Breast epithelium (tissue), 4 donors: Measurements from ENCODE around the gene SLC2A4. TPM values are rescaled to one million over a fixed set of nuclear protein-coding genes. Genes with fewer than 3 reads are reported as not detected.

Experiments
- DNase-seq, 2 donors: peaks; one replicate each; pipeline ENCODE4 v3.0.0-alpha.2; 2019; ENCODE audit warnings: low spot score in 2 of 2
- H3K27ac ChIP-seq, 2 donors: fragments of 200-600 bp; sonication (generic) in 1 of 2; one replicate each; pipeline ENCODE4 v1.5.1; 2016 to 2019; ENCODE audit warnings: mild to moderate bottlenecking in 1 of 2
- H3K27me3 ChIP-seq, 2 donors: fragments of 200-600 bp; sonication (generic) in 1 of 2; one replicate each; pipeline versions ENCODE4 v1.5.1 to v1.6.0; 2017 to 2019; ENCODE audit warnings: control low read depth in 1 of 2, mild to moderate bottlenecking in 1 of 2
- H3K36me3 ChIP-seq: fragments of 200-600 bp; one replicate; pipeline ENCODE4 v1.5.1; 2019
- H3K4me1 ChIP-seq, 2 donors: fragments of 200-600 bp; sonication (generic); one replicate each; pipeline ENCODE4 v1.5.1; 2016 to 2019; ENCODE audit warnings: control low read depth in 1 of 2
- H3K4me3 ChIP-seq, 3 donors: fragments of 200-600 bp; sonication (generic); 1 replicate in 2 of 3; 2 replicates in 1 of 3; pipeline ENCODE4 v1.5.1; 2016 to 2019; ENCODE audit warnings: mild to moderate bottlenecking in 3 of 3, moderate library complexity in 2 of 3
- H3K9me3 ChIP-seq, 2 donors: fragments of 200-600 bp; sonication (generic) in 1 of 2; one replicate each; pipeline ENCODE4 v1.5.1; 2016 to 2019; ENCODE audit warnings: control low read depth in 1 of 2
- CTCF ChIP-seq, 3 donors: fragments of 450-650 bp; IDR thresholded peaks; one replicate each; pipeline ENCODE4 v1.5.1; 2016 to 2017; ENCODE audit warnings: antibody characterized with exemption in 3 of 3, mild to moderate bottlenecking in 3 of 3, moderate library complexity in 3 of 3
- POLR2A ChIP-seq: fragments of 450-650 bp; IDR thresholded peaks from one replicate; pipeline ENCODE4 v1.6.1; 2016; ENCODE audit warnings: antibody characterized with exemption, mild to moderate bottlenecking, moderate library complexity
- POLR2AphosphoS5 ChIP-seq, 3 donors: sonication (generic); formaldehyde crosslinking; IDR thresholded peaks; one replicate each; pipeline ENCODE4 v1.6.1; 2017; ENCODE audit warnings: antibody characterized with exemption in 3 of 3
- intact Hi-C: fragments of 100-400 bp; cut with DNase I; formaldehyde crosslinking; loops from one replicate; pipeline ENCODE4 v1.15.1; 2023; ENCODE audit warnings: low total_unique reads
- total RNA-seq, 3 donors: library from RNA; depleted of rRNA; stranded (reverse); fragments of >200 nt; gene quantifications; one replicate each; pipeline ENCODE4 v1.1.0, GENCODE V29; 2016

SLC2A4 gene
- total RNA-seq, 3 donors from 2014 or later, result 2.6 to 32.5 (median 3.5) TPM

GRCh38 chr17:7325031-7325528, 43.6 kb downstream of the SLC2A4 start:
- intact Hi-C loops, result no loop called here
- H3K4me3 ChIP-seq, result no peak overlapping the region
- no peaks in the 10 kb centered on the region for H3K27me3 ChIP-seq
- H3K9me3 ChIP-seq, result no peaks in the 10 kb centered on the region
- no peaks in the 10 kb centered on the region for H3K4me1 ChIP-seq
- TF ChIP-seq POLR2AphosphoS5 (IDR thresholded peaks at IDR 0.05) (no peak), POLR2A (no peak), CTCF (IDR thresholded peaks at IDR 0.05) (no peak)
- no peak overlapping the region for H3K27ac ChIP-seq
- no peak for DNase-seq
- no peaks in the 10 kb centered on the region for H3K36me3 ChIP-seq

GRCh38 chr17:7326186-7326585, 44.7 kb downstream of the SLC2A4 start:
- Histone ChIP-seq H3K27me3 (no peaks in the 10 kb centered on the region), H3K4me1 (no peaks in the 10 kb centered on the region), H3K36me3 (no peaks in the 10 kb centered on the region), H3K4me3 (no peak overlapping the region), H3K27ac (no peak overlapping the region), H3K9me3 (no peaks in the 10 kb centered on the region)
- TF ChIP-seq POLR2A (no peak), CTCF (IDR thresholded peaks at IDR 0.05) (no peak), POLR2AphosphoS5 (IDR thresholded peaks at IDR 0.05) (no peak)
- intact Hi-C loops, result no loop called here
- no peak for DNase-seq

GRCh38 chr17:7327056-7327455, 45.5 kb downstream of the SLC2A4 start:
- DNase-seq, result no peak
- Histone ChIP-seq H3K36me3 (no peaks in the 10 kb centered on the region), H3K27ac (no peak overlapping the region), H3K4me1 (no peaks in the 10 kb centered on the region), H3K9me3 (no peaks in the 10 kb centered on the region), H3K27me3 (no peaks in the 10 kb centered on the region), H3K4me3 (no peak overlapping the region)
- no peak for TF ChIP-seq POLR2AphosphoS5 (IDR thresholded peaks at IDR 0.05)
- no peak for TF ChIP-seq POLR2A
- no peak for TF ChIP-seq CTCF (IDR thresholded peaks at IDR 0.05)
- intact Hi-C loops, result no loop called here

GRCh38 chr17:7327501-7327900, 46.0 kb downstream of the SLC2A4 start:
- no peaks in the 10 kb centered on the region for H3K9me3 ChIP-seq
- H3K27ac ChIP-seq, result no peak overlapping the region
- H3K4me1 ChIP-seq, result no peaks in the 10 kb centered on the region
- H3K4me3 ChIP-seq, result no peak overlapping the region
- no peaks in the 10 kb centered on the region for H3K36me3 ChIP-seq
- TF ChIP-seq POLR2AphosphoS5 (IDR thresholded peaks at IDR 0.05) (no peak), CTCF (IDR thresholded peaks at IDR 0.05) (no peak), POLR2A (no peak)
- no peak for DNase-seq
- H3K27me3 ChIP-seq, result no peaks in the 10 kb centered on the region
- intact Hi-C loops, result no loop called here

- no peaks in the 10 kb centered on the region for H3K36me3 ChIP-seq
- DNase-seq, result no peak
- TF ChIP-seq POLR2A (no peak), CTCF (IDR thresholded peaks at IDR 0.05) (no peak)
- no peaks in the 10 kb centered on the region for H3K9me3 ChIP-seq
- no peaks in the 10 kb centered on the region for H3K27me3 ChIP-seq
- intact Hi-C loops, result no loop called here
- H3K4me1 ChIP-seq, result no peaks in the 10 kb centered on the region
- no peak overlapping the region for H3K27ac ChIP-seq
- peak overlapping the region in 2 of 3 donors; percentile 86 to 90 for H3K4me3 ChIP-seq
These were observed 46.5 kb downstream of the SLC2A4 start for GRCh38 chr17:7328009-7328408.
